NCI-H345 treated with DMSO at 0.1 percent for 48 hours (cell line): ENCODE data around the gene IKBKE.

ENCODE experiments used
- DNase-seq: peaks from one replicate; lab custom pipeline; 2025; ENCODE audit not compliant: unreplicated experiment; lab: John Stamatoyannopoulos, UW

IKBKE gene

DNA sequence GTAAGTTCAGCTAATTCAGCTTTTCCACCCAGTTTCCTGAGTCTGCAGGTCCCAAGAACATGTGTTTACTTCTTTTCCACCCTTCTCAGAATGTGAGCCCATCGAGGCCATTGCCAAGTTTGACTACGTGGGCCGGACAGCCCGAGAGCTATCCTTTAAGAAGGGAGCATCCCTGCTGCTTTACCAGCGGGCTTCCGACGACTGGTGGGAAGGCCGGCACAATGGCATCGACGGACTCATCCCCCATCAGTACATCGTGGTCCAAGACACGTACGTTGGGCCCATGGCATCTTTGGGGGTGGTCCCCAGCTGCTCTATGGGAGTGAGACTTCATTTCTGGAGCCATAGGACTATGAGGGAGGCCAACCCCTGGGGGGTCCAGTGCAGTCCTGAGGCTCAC lies 17.2 kb upstream of the IKBKE start:
- no peak for DNase-seq

DNA sequence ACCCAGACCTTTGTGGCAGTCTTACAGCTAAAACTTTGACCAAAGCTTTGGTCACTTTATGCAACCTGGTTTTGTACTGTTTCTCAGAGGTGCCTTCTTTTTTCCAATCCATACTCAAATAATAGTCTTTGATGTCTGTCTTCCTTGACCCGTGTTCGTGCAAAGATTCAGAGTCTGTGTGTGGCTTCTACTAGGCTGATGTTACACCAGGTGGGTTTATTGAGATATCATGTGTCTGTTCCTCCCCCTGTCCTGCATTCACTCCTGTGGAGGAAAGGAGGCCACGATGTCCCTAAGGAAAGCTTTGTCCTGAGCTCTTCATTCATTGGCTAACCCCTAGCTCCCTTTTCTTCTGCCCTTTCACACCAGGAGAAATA lies 15.0 kb upstream of the IKBKE start:
- no peak for DNase-seq

DNA sequence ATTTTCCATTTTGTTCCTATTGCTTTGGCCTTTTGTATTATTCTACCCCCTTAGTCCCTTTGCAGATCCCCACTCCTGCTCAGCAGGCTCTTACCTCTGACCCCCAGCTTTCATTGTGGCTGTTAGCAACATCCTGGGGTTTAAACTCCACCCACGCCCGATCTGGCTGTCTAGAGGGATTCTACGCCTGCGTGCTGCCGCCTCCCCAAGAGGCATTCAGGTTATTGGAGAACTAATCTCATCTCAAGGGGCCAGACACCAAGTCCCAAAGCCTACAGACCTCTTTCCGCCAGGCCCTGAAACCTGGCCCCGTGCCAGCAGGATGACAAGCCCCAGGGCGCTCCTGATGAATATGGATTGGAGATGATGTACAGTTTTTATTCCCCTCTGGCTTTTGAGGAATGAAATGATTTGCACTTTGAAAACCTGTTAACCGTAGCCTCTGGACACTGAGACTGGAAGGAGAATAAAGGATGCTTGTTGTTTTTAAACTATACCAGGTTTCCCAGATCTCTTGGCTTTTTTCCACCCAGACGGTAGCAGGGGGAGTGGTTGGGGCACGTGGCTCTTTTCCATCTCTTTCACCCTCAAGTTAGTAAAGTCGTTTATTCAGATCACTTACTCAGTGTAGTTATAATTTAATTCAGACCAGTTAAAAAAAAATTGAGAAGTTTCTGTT lies 14.5 kb upstream of the IKBKE start:
- DNase-seq, result peak; percentile 80

DNA sequence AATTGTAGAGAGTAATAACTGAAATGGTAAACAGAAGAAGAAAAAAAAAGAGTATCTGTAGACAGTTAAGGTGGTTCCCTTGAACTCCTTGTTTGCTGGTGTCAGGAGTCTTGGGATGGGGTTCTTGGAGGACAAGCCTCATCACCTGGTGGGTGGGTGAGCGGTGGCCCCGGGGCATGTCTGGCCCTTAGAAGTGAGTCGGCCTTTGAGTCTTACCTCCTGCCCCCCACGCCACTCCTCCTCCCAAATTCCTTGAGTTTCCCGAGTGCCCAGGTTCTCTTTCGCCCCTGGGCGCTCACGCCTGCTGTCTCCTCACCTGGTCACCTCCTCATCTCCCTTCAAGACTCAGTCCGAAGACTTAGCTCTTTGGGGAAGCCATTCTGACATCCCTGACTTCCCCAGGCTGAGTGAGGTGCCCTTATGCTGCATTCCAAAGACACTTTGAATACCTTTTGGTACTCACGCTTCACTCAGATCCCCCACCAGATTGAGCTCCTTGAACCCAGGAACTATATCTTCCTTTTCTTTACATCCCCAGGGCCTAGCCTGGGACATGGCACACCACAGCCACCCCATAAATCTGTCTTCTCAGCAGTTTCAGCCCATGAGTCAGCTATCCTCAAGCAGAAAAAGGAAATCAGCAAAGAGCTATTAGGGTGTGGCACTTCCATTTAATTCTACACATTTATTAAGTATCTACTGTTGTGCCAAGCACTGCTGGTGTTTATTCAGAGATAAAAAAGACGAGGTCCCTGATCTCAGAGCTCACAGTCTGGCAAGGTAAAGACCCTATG lies 13.5 kb upstream of the IKBKE start:
- no peak for DNase-seq

DNA sequence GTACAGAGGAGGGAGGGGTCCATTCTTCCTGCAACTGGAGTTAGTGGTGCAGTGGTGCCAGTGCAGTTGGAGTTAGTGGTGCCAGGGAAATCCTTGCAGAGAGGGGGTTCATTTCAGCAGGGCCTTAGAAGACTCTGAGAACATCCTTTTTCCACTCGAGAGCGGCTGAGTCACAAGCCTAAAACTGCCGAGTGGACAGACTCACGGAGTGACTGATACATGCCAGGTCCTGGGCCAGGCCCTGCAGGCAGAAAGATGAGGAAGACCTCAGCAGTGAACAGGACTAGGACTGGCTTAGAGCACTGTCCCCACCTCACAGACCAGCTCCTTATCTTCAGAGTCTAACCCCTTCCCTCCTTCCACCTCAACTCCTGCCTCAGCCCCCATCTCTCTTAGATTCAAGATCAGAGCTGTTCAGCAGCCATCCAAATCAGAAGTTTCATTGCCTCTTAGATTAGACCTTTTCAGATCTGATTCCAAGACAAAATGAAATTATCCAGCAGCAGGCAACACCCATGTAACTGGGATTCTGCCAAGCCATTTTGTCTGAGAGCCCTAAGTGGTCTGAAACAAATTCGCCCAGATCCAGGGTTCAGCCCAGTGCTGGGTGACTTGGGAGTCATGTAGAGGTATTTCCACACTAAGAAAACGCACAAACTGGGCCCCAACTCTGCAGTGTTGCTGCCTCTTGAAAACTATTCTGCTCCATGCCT lies 12.7 kb upstream of the IKBKE start:
- no peak for DNase-seq

DNA sequence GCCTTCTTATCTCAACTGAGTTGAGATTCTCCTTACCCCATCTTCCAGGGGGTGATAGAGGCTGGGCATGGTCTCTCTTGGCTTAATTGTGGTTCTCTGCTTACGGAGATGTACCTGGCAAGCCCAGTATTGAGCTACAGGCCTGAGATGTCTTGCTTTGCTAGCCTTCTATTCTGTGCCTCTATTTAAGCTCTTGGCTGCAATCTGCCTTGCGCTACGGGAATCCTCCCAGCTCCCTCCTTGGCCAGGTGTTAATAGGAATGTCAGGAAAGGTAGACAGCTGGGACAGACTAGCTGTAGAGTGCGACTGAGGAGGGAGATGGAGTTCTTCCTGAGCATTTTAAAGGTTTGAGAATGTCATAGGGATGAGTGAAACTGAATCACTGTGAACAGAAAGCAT lies 10.6 kb upstream of the IKBKE start:
- no peak for DNase-seq

DNA sequence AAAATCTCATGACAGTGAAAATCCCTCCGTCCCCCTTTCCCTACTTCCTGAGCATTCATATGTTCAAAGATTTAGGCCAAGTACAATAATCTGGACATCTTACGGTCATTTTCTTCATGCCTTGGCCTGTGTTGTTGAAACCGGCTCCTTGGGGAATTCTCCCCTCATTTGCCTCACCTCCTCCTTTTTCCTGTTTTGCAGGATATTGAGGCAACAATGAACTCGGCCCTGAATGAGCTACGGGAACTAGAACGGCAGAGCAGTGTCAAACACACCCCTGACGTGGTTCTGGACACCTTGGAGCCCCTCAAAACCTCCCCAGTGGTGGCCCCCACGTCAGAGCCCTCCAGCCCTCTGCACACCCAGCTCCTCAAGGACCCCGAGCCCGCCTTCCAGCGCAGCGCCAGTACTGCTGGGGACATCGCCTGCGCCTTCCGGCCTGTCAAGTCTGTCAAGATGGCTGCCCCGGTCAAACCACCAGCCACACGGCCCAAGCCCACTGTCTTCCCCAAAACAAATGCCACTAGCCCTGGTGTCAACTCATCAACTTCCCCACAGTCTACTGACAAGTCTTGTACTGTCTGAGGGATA lies 9.3 kb upstream of the IKBKE start:
- DNase-seq, result no peak

DNA sequence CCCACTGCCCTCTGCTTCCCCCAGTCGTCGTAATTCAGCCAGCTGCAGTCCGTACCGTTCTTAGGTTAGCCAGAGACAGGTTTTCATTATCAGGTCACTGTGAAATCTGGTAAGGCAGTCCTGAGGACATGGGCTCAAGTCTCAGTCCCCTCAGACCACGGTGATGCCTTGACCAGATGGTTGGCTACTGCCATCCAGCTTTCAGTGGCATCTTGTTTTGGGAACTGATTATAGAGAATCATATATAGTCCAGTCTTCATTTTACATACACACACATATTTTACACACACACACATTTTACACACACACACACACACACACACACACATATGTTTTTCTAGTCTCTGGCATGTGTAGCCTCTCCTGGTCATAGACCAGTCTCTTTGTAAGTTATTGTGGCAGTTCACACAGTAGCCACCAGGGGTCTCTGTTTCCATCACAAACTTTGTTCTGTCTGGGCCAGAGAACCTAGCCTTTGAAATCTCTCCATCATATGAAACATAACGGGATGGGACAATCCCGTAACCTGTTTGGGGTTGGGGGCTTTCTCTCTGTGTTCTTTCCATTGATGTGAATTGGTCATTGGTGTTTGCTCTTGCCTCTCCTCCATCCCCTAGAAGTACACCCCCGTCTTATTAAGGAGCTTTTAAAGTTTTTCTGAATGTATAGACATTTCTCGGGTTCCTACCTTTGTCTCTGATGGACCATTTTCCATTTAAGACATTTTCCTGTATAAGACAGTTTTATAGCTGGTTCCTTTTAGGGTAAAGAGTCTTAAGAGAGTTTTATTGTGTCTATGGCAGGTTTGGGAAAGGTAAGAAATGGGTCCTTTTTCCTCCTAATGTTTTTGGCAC lies 8.4 kb upstream of the IKBKE start:
- DNase-seq, result peak; percentile 29

DNA sequence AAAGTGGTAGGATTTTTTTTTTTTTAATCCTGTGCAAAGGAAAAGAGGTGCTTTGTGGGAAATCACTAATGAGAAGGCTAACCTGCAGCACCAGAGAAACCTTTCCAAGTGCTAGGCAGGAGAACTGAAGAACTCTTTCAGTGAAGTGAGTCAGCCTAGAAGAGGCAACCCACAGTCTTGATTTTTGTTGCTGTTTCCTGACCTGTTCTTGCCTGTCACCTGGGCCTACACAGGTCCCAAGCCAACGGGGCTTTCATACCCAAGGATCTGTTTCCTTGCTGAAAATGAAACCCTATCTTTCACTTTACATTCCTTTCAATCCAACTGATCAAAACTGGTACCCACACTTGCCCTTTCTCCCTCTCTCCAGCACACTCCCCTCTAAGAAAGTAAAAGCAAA lies 7.1 kb upstream of the IKBKE start:
- DNase-seq, result no peak

DNA sequence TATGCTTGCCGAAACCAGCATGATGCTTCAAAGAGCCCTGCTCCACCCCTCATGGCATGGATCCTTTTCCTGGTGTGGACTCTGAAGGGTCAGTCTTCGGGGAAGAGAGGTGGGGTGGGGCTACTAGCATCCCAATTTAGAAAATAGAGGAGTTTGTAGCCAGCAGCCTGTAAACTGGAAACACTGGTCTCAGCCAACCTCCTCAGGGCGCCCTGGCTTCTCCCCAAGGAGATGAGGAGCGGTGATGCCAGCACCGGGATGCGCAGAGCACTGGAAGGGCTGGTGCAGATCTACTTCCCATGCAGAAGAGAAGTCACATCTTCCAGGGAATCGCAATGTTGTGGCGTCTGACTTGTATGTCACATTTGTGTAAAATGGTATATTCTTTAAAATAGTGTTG lies 6.4 kb upstream of the IKBKE start:
- no peak for DNase-seq

DNA sequence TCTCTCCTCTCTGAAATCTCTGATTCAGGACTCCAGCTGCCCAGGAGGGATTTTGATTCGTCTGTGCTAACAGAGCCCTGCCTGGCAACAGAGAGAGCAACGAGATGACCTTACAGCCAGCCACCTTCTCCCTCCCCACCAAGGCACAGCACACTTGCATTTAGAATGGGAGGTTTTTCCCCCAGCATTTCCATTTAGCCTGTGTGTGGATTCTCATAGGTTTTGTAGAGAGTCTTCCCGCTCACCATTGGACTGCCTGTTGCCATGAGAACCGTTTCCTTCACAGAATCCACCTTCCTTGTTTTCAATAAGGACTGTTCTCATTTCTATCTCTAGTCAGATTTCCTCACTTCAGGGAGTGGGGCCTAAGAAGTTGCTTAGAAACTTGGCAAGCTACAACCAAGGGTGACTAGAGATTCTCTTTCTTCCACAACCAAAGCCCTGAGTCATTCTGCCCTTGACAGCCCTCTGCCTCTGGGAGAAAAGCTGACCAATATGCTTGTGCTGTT lies 5.8 kb upstream of the IKBKE start:
- no peak for DNase-seq

DNA sequence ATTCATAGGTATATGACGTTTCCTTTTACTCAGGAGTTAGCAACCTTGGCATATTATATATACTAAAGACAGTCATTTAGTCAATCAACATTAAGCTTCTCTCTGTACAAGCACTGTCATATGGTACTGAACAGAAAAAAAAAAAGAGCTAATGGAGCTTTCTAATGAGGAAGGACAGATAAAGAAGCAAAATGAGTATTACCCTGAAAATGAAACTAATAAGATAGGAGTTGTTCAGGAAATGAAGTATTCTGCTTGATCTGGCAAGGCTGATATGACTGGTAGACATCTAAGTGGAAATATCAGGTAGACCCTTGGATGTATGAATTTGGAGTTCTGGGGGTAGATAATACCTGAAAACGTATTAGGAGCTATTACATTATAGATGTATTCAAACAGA lies 4.3 kb upstream of the IKBKE start:
- no peak for DNase-seq

DNA sequence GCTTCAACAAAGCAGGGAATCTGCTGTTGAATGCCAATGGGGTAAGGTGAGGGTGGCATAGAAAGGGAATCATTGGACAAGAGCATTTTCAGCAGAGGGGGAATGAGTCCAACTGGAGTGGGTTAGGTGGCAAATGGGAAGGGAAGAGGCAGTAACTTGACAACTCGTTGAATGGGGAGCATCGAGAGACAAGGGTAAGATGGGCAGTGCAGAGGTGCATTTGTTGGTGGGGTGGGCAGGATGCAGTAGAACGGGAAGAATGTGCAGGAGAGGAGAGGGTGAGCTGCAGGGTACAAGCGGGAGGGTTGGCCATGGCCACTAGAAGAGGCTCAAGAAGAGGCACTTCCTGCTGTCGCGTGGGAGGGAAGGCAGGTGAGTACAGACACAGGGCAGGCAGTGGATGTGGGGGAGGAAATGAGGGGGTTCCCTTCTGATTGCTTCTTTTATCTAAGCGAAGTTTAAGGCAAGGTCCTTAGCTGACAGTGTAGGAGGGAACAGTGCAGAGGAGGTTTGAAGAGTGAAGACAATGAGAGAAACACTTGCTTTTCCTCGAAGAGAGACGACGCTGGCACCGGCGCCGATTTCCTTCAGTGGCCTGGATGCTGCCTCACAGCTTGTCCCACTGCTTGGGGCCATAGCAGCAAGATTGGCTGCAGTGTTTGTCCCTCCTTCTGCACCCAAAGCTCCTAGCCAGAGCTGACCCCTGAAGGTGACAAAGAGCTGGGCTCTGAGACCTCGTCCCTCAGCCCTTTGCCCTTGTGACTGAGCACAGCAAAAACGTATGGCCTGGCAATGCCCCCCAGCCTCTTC lies 3.2 kb upstream of the IKBKE start:
- DNase-seq, result no peak

DNA sequence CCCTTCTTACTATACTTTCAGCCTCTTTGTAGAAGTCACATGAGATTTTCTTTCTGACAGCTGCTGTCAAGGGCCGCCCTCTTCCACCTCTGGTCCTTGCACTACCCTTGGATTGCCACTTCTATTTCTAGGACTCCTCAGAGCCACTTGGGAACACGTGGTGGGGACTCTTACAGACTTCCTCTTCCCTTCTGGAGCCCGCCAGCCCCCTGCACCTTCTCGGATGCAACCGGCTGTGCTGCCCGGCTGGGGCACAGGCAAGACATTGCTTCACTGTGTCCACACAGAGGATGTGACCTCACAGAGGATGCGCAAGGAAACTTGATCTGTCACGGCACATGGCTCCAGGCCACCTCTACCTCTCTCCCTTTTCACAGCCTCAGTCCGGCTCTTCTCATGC lies 2.4 kb upstream of the IKBKE start:
- no peak for DNase-seq

DNA sequence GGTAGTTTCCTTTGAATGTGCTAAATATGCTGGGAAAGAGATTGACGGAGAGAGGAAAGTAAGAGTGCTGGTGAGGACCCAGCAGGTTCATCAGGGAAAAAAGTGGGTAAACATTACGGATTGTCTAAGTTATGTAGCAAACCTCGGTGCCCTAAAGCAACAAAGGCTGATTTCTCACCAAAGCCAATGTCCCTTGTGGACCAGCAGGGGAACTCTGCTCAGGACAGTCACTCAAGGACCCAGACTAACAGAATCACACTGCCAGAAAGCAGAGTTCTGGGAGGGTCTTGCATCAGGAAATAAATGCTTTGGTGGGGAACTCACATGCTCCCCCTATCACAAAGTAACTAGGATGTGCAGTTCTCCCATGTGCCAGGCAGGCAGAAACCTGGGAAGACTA lies 1.7 kb upstream of the IKBKE start:
- DNase-seq, result no peak

DNA sequence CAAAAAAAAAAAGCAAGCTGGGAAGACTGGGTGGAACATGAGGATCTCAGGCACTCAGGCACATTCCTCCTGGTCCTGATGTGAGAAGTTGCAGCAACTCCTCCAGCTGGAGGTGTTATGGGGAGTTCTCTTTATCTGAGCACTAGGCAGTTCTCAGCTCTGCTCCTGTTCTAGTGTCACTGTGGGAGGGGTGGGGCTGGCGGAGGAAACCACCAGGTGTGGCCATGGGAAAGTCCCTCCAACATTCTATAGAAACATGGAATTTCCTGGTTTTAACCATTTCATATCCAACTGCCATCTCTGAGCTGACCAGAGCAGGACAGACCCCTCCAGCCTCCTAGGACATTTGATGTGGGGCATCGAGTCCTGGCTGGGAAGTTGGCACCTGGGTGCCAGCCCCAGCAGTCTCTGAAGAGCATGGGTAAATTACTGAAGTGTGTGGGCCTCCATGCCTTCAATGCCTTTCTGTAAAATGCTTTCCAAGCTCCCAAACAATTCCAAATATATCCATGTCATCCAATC lies 804 bp upstream of the IKBKE start:
- no peak for DNase-seq

DNA sequence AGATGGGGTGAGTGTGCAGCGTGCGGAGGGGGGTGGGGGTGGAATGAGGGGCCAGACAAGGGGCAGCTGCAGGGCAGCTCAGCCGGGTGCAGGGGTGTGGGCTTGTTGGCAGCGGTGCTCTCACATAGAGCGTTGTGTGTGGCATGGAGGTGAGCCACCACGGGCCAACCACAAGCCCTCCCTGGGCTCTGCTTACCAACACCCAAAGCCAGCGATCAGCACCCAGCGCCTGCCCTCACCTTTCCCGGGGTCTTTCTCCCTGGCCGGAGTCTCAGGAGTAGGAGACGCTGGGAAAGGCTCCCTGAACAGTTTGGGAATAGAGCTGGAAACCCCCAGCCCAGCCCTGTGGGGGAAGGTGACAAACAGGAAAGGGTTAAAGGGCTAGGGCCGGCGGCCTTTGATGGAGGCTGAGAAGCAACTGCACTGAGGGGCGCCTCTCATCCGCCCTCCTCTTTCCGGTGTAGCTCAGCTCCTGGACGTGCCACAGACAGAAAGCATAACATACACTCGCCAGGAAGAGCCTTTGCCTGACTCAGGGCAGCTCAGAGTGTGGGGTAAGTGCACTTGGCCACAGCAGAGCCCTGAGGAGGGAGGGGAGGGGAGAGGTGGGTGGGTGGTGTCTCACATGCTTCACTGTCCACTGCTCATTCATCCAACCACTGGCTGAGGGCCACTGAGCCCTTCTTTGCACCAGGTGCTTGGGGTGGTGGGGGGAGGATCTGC lies 577 bp downstream of the IKBKE start:
- no peak for DNase-seq

DNA sequence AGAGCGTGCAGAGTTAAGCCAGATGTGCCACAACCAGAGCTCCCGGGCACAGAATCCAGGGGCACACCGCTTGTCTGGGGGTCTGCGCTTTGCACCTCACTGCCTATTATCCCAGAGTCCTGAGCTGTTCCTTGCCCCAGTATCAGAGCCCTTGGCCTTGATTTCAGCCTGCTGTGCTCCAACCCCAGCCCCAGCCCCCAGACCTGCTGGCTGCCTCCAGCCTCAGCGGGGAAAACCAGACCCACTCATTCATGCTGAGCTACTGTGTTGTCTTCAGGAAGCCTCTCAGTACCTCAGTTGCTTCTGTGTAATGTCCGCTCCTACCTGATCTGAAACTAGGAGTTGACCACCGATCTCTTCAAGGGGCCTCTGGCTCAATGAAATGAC lies 1.1 kb downstream of the IKBKE start:
- DNase-seq, result no peak

DNA sequence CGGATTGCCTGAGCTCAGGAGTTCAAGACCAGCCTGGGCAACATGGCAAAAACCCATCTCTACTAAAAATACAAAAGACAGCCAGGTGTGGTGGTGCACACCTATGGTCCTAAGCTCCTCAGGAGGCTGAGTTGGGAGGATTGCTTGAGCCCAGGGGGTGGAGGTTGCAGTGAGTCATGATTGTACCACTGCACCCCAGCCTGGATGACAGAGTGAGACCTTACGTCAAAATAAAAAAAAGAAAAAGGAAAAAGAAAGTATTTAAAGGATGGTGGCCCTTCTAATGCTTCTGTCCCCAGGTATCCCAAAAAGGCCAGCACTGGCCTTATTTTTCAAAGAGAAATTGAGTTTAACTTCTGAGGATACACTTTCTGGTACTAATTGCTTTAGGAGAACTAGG lies 1.7 kb downstream of the IKBKE start:
- DNase-seq, result no peak
